Measurements from ENCODE around the gene CACNA2D3.

DNA sequence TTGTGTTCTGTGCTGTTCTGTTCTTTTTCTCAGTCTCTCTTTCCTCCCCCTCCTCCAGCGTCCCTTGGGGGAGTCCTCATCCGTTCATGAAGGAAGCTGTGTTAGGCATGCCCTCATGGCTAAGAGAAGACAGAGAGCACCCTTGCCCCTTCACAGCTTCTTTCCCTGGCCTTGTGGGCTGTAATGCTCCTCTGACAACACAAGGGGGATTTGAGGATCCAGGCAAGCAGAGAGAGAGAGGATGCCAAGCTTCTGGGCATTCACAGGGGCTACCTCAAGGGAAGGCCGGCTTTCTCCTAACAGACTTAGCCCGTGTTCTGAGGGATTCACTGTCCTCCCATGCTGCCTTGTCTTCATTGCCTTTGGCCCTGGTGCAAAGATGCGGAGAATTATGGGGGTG is 416.0 kb downstream of the CACNA2D3 start:
- TF ChIP-seq POLR2AphosphoS5 (IDR thresholded peaks at IDR 0.05; ENCODE audit: low read depth, low read length) = no peak
- no peak for TF ChIP-seq POLR2A (IDR thresholded peaks at IDR 0.05; ENCODE audit: low read depth, low read length)

Data from GM12891 (cell line).